Endothelial cell of umbilical vein (primary cell): ENCODE measurements around the gene SMG5. TPM values are rescaled to one million over a fixed set of nuclear protein-coding genes. Genes with fewer than 3 reads are reported as not detected.
A peak's percentile ranks its signal among the peaks of the same experiment; 100 is the strongest.
"Not testable (repeated sequence)": the region's sequence is repeated elsewhere in the genome, so short reads cannot be mapped to it uniquely, and the experiment has no call there.

Experiments used
- Bru-seq: library from RNA; stranded (reverse); fragments of 400-500 nt; gene quantifications from one replicate; lab custom pipeline; 2021; lab: Mats Ljungman, UMichigan
- BruChase-seq, 2 experiments: library from RNA; stranded (reverse); fragments of 400-500 nt; gene quantifications; one replicate each; lab custom pipeline; 2021; lab: Mats Ljungman, UMichigan
- BruUV-seq: library from RNA; stranded (reverse); fragments of 400-500 nt; replicated peaks from 2 replicates; lab custom pipeline; 2021; lab: Mats Ljungman, UMichigan
- CTCF ChIA-PET: fragments of 300-600, 350-600 bp; sonication (Branson Sonifier 250); formaldehyde crosslinking; loops from one replicate; lab custom pipeline; 2021; ENCODE audit warnings: antibody characterized with exemption, inconsistent platforms; lab: Charles Lee
- POLR2A ChIA-PET: fragments of 300-600, 350-600 bp; sonication (Branson Sonifier 250); formaldehyde crosslinking; loops from one replicate; lab custom pipeline; 2021; ENCODE audit warnings: antibody characterized with exemption, inconsistent platforms; lab: Charles Lee
- DNase-seq: peaks from one replicate; pipeline ENCODE4 v3.0.0-alpha.2; 2011; ENCODE audit warnings: low read depth, low spot score
- FAIRE-seq: peaks from 2 replicates; lab custom pipeline; 2011; peaks lifted over from hg19 to GRCh38; lab: Jason Lieb, UNC
- H2AFZ ChIP-seq: 2 replicates; pipeline ENCODE4 v1.6.0; 2012; ENCODE audit warnings: low read depth, low read length, control low read depth, inconsistent platforms
- H3K27ac ChIP-seq: 2 replicates; pipeline ENCODE4 v1.5.1; 2011; ENCODE audit warnings: low read depth, mild to moderate bottlenecking, control low read depth, low read length, moderate library complexity; ENCODE audit not compliant: insufficient read depth
- H3K27me3 ChIP-seq, 2 experiments: 2 replicates each; pipeline versions ENCODE4 v1.6.0 to v1.6.1; 2011; ENCODE audit warnings: low read length in 2 of 2, mixed read lengths in 1 of 2; ENCODE audit not compliant: control insufficient read depth in 2 of 2, insufficient read depth in 2 of 2
- H3K36me3 ChIP-seq, 2 experiments: 2 replicates in 1 of 2; 3 replicates in 1 of 2; pipeline ENCODE4 v1.5.1; 2011; ENCODE audit warnings: low read length in 2 of 2, mild to moderate bottlenecking in 1 of 2, moderate library complexity in 1 of 2; ENCODE audit not compliant: control insufficient read depth in 2 of 2, insufficient read depth in 2 of 2; ENCODE audit errors: extremely low read depth in 1 of 2
- H3K4me1 ChIP-seq: 3 replicates; pipeline ENCODE4 v1.5.1; 2011; ENCODE audit warnings: mild to moderate bottlenecking, low read length; ENCODE audit not compliant: control insufficient read depth, insufficient read depth; ENCODE audit errors: extremely low read depth
- H3K4me2 ChIP-seq: 2 replicates; pipeline ENCODE4 v1.6.1; 2011; ENCODE audit warnings: low read length, control low read depth, mixed read lengths; ENCODE audit not compliant: insufficient read depth
- H3K4me3 ChIP-seq, 3 experiments: fragments of 200-600 bp in 1 of 3; sonication (generic), shearing (Covaris generic) in 1 of 3; replicated peaks in 1 of 3; 2 replicates each; pipeline ENCODE4 v1.5.1; 2011 to 2016; ENCODE audit warnings: control low read depth in 3 of 3, low read length in 3 of 3, mild to moderate bottlenecking in 2 of 3, inconsistent platforms in 1 of 3, low read depth in 1 of 3, moderate library complexity in 1 of 3; ENCODE audit not compliant: insufficient read depth in 1 of 3
- H3K79me2 ChIP-seq: 2 replicates; pipeline ENCODE4 v1.6.0; 2012; ENCODE audit warnings: low read length, inconsistent platforms; ENCODE audit not compliant: control insufficient read depth, insufficient read depth
- H3K9ac ChIP-seq: replicated peaks from 2 replicates; pipeline ENCODE3; 2011; ENCODE audit warnings: low read length, control low read depth; ENCODE audit not compliant: insufficient read depth; ENCODE audit errors: extremely low read depth
- H3K9me1 ChIP-seq: replicated peaks from 3 replicates; pipeline ENCODE4 v1.6.0; 2011; ENCODE audit warnings: mild to moderate bottlenecking, low read length; ENCODE audit not compliant: control insufficient read depth, insufficient read depth; ENCODE audit errors: extremely low read depth
- H3K9me3 ChIP-seq: replicated peaks from 2 replicates; pipeline ENCODE4 v1.5.1; 2012; ENCODE audit warnings: low read length, inconsistent platforms; ENCODE audit not compliant: control insufficient read depth, insufficient read depth
- H4K20me1 ChIP-seq: replicated peaks from 2 replicates; pipeline ENCODE3; 2011; ENCODE audit warnings: mild to moderate bottlenecking, low read length; ENCODE audit not compliant: control insufficient read depth, insufficient read depth; ENCODE audit errors: extremely low read depth
- EZH2 ChIP-seq: IDR thresholded peaks from 2 replicates; pipeline ENCODE4 v1.6.1; 2012; ENCODE audit warnings: borderline replicate concordance, low read depth, mild to moderate bottlenecking, moderate library complexity, low read length, inconsistent platforms; ENCODE audit not compliant: severe bottlenecking
- GATA2 ChIP-seq: IDR thresholded peaks from 2 replicates; pipeline ENCODE4 v1.7.0; 2011; ENCODE audit warnings: low read depth, mild to moderate bottlenecking, moderate library complexity, mixed read lengths, low read length; ENCODE audit not compliant: insufficient read length, insufficient read depth
- JUN ChIP-seq: IDR thresholded peaks from 2 replicates; pipeline ENCODE4 v1.6.1; 2011; ENCODE audit warnings: borderline replicate concordance, low read depth; ENCODE audit not compliant: insufficient read length, insufficient read depth
- MYC ChIP-seq: IDR thresholded peaks from one replicate; pipeline ENCODE4 v1.6.1; 2011; ENCODE audit warnings: mild to moderate bottlenecking, low read depth, low read length
- POLR2A ChIP-seq: IDR thresholded peaks from 2 replicates; pipeline ENCODE4 v1.6.1; 2012; ENCODE audit warnings: low read depth, mild to moderate bottlenecking, control low read depth, low read length
- POLR2AphosphoS5 ChIP-seq: IDR thresholded peaks from 2 replicates; pipeline ENCODE4 v1.6.1; 2012; ENCODE audit warnings: low read depth, mild to moderate bottlenecking, control low read depth, low read length, moderate library complexity; ENCODE audit not compliant: insufficient read depth
- dilution Hi-C: fragments of 300-500 bp; cut with MboI; formaldehyde crosslinking; loops from one replicate; pipeline ENCODE4 v1.15.0; 2019; ENCODE audit warnings: low sequenced_read_pairs; ENCODE audit not compliant: extremely low pct_ligation_motif_present
- intact Hi-C: fragments of 100-400 bp; cut with micrococcal nuclease; formaldehyde crosslinking; loops from one replicate; pipeline ENCODE4 v1.10.0; 2022
- long read RNA-seq: library from polyadenylated mRNA; stranded (forward); transcript quantifications from one replicate; pipeline ENCODE4 v2.0.0, GENCODE V29; 2021
- polyA minus RNA-seq, 3 experiments: library from RNA; depleted of rRNA, polyadenylated mRNA; stranded (reverse); fragments of >200 nt; gene quantifications; 1 replicate in 1 of 3; 2 replicates in 2 of 3; pipeline ENCODE4 v1.2.3, GENCODE V29; 2011
- polyA plus RNA-seq, 4 experiments: library from polyadenylated mRNA; depleted of rRNA in 3 of 4; stranded (reverse) in 3 of 4; unstranded in 1 of 4; fragments of >200 nt; gene quantifications; 2 replicates each; pipeline versions ENCODE4 v1.2.1 to v1.2.3, GENCODE V29; 2011 to 2012; ENCODE audit warnings: missing spikeins in 1 of 4
- total RNA-seq: library from RNA; stranded (reverse); gene quantifications from 2 replicates; pipeline ENCODE4 v1.2.3, GENCODE V29; 2021
- TF ChIP-seq, protein P1 (sequence below): IDR thresholded peaks from 2 replicates; pipeline ENCODE4 v1.6.1; 2011; ENCODE audit not compliant: insufficient read depth, insufficient read length

SMG5 gene, protein sequence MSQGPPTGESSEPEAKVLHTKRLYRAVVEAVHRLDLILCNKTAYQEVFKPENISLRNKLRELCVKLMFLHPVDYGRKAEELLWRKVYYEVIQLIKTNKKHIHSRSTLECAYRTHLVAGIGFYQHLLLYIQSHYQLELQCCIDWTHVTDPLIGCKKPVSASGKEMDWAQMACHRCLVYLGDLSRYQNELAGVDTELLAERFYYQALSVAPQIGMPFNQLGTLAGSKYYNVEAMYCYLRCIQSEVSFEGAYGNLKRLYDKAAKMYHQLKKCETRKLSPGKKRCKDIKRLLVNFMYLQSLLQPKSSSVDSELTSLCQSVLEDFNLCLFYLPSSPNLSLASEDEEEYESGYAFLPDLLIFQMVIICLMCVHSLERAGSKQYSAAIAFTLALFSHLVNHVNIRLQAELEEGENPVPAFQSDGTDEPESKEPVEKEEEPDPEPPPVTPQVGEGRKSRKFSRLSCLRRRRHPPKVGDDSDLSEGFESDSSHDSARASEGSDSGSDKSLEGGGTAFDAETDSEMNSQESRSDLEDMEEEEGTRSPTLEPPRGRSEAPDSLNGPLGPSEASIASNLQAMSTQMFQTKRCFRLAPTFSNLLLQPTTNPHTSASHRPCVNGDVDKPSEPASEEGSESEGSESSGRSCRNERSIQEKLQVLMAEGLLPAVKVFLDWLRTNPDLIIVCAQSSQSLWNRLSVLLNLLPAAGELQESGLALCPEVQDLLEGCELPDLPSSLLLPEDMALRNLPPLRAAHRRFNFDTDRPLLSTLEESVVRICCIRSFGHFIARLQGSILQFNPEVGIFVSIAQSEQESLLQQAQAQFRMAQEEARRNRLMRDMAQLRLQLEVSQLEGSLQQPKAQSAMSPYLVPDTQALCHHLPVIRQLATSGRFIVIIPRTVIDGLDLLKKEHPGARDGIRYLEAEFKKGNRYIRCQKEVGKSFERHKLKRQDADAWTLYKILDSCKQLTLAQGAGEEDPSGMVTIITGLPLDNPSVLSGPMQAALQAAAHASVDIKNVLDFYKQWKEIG
- total RNA-seq (79.0 and 82.6 TPM in 2 replicates), polyA plus RNA-seq (32.6 and 37.4 TPM in 2 replicates), polyA minus RNA-seq (48.6 and 49.1 TPM in 2 replicates), Bru-seq, nascent RNA (percentile 81 among the genes with signal in this experiment), BruChase-seq, experiment 1, labeled RNA remaining after a 6-hour chase (percentile 94 among the genes with signal in this experiment), BruChase-seq, experiment 2, labeled RNA remaining after a 2-hour chase (percentile 89 among the genes with signal in this experiment)
- polyA plus RNA-seq (2011; cell fraction: cytosol; rRNA removed), result 33.0 and 33.5 TPM in 2 replicates
- 122 and 137 TPM in 2 replicates for polyA plus RNA-seq (2011; cell fraction: nucleus; rRNA removed)
- polyA plus RNA-seq (2012), result 44.6 and 45.9 TPM in 2 replicates
- polyA minus RNA-seq (2011; cell fraction: cytosol; rRNA and poly(A)+ RNA removed), result 22.1 TPM
- 39.4 and 45.9 TPM in 2 replicates for polyA minus RNA-seq (2011; cell fraction: nucleus; rRNA and poly(A)+ RNA removed)
- long read RNA-seq, full-length matches to known transcripts, result 62 of 112 reads
- long read RNA-seq, partial matches to known transcripts, result 19 of 112 reads
- long read RNA-seq, other reads (novel, unspliced or antisense), result 31 of 112 reads

DNA sequence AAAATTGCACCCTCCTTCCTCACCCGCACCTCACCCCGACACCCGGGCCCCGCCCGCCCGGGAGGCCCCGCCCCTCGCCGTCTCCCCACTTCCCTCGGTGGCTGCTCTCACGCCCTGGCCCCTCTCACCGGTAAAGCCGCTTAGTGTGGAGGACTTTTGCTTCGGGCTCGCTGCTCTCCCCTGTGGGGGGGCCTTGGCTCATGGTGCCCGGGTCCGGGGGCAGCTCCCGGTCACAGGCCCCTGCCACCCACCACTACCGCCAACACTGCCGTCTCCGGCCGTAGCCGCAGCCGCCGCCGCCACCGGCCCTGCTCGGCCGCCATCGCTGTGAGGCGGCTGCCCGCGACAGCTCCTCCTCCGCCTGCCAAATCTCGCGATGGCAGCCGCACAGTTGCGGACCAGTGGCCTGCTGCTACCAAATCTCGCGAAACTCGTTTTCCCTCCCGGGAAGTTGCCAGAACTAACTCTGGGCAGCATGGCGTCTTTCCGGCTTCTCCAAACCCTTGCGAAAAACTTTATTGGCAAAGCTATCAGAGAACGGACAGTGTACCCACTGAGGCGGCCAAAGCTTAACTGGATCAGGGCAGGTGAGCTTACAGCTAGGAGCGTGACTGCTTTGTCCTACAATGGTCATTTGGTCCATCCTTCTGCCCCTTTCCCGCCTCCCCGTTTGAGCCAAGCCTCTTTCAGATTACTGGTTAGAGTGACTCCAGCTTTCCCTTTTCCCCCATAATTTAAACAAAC is at the start of gene SMG5:
Gene SMG5, minus strand, starts transcription at position 347 of the 744 bp plus-strand sequence. Its CDS starts 145 bp downstream, at position 202.
- H3K27me3 ChIP-seq, result no peaks in the 10 kb centered on the region
- CTCF ChIA-PET, result interaction anchor here (0.8 to 3.2 kb wide), 13 partner anchors 10 to 186 kb away, joined by 3 to 10 read pairs (median 3); partner anchors contain the start of genes GLMP and PMF1
- POLR2A ChIA-PET, result interaction anchor here (0.6 to 1.5 kb wide), 6 partner anchors 8 to 52 kb away, joined by 3 to 5 read pairs (median 3); partner anchors contain the start of gene GLMP
- TF ChIP-seq POLR2A, result peak; percentile 93
- no peak for TF ChIP-seq JUN
- TF ChIP-seq EZH2, result no peak
- peak; percentile 92 for TF ChIP-seq POLR2AphosphoS5
- TF ChIP-seq MYC, result no peak
- TF ChIP-seq, protein P1, sequence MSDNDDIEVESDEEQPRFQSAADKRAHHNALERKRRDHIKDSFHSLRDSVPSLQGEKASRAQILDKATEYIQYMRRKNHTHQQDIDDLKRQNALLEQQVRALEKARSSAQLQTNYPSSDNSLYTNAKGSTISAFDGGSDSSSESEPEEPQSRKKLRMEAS, result no peak
- no peak for TF ChIP-seq GATA2
- dilution Hi-C loops (no loop called here), intact Hi-C loops (loop anchor here (1.0 kb wide), 1 partner anchor 9 kb away; no protein-coding TSS in a partner anchor)
- BruUV-seq, result no TSS peak
- FAIRE-seq, result peak; percentile 99
- peak within 1 kb of the TSS; percentile 85 for H2AFZ ChIP-seq
- peak within 1 kb of the TSS; percentile 81 to 95 (median 90) for H3K4me3 ChIP-seq
- H4K20me1 ChIP-seq, result peaks cover 2% of the 10 kb centered on the region
- H3K9me1 ChIP-seq, result no peaks in the 10 kb centered on the region
- peak within 1 kb of the TSS; percentile 69 for H3K27ac ChIP-seq
- peak within 1 kb of the TSS; percentile 94 for H3K4me2 ChIP-seq
- peak within 1 kb of the TSS; percentile 93 for H3K9ac ChIP-seq
- H3K79me2 ChIP-seq, result peaks cover 46% of the 10 kb centered on the region
- H3K36me3 ChIP-seq, result peaks cover 8 to 10% of the 10 kb centered on the region in 2 experiments
- peaks cover 14% of the 10 kb centered on the region for H3K4me1 ChIP-seq
- no peaks in the 10 kb centered on the region for H3K9me3 ChIP-seq
- DNase-seq, result peak; percentile 98

DNA sequence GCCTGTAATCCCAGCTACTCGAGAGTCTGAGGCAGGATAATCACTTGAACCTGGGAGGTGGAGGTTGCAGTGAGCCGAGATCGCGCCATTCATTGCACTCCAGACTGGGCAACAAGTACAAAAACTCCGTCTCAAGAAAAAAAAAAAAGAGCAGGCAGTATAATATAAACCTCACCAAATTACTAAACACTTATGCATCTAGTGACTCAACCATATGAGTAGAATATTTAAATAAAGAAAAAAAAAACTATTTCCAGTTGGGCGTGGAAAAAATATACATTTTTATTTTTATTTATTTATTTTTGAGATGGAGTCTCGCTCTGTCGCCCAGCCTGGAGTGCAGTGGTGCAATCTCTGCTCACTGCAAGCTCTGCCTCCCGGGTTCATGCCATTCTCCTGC is 40.6 kb upstream of the SMG5 start:
- FAIRE-seq, H3K4me1 ChIP-seq, intact Hi-C loops, H4K20me1 ChIP-seq, H3K4me2 ChIP-seq, dilution Hi-C loops, POLR2A ChIA-PET, H3K9ac ChIP-seq, DNase-seq, H2AFZ ChIP-seq, H3K79me2 ChIP-seq, H3K4me3 ChIP-seq, H3K9me1 ChIP-seq, H3K27ac ChIP-seq, H3K9me3 ChIP-seq, BruUV-seq, H3K27me3 ChIP-seq: not testable (repeated sequence)
- peaks cover 36 to 37% of the 10 kb centered on the region in 2 experiments for H3K36me3 ChIP-seq
- CTCF ChIA-PET, result interaction anchor here (1.5 kb wide), 1 partner anchor 13 kb away, joined by 5 read pairs; no protein-coding TSS in a partner anchor
